ENCODE results near the gene PANX3. TPM values are rescaled to one million over a fixed set of nuclear protein-coding genes. Genes with fewer than 3 reads are reported as not detected.

Gene PANX3
- total and polyA plus RNA-seq, 2 of the 13 experiments (the other 11 are each of a cell fraction or from before 2014, with no cell fraction given): not detected

DNA sequence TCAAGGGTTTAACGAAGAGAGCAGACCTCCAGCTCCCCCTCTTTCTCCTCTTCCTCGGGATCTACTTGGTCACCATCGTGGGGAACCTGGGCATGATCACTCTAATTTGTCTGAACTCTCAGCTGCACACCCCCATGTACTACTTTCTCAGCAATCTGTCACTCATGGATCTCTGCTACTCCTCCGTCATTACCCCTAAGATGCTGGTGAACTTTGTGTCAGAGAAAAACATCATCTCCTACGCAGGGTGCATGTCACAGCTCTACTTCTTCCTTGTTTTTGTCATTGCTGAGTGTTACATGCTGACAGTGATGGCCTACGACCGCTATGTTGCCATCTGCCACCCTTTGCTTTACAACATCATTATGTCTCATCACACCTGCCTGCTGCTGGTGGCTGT is 41.1 kb upstream of the PANX3 start:
- WGBS (ENCODE audit: low lambda C conversion rate): 7% methylated on average over 7 of the region's 7 CpGs
- POLR2A ChIA-PET: no interaction called here

More for the DNA sequence above, 41.1 kb upstream of the PANX3 start:
- CTCF ChIA-PET (ENCODE audit: low intra/inter-chr PET ratio, low total read pairs): no interaction called here
- DNase-seq (ENCODE audit: low spot score): no peak
- Histone ChIP-seq H3K9me3 (ENCODE audit: low read length) (no peaks in the 10 kb centered on the region), H3K27me3 (ENCODE audit: control insufficient read depth in 1 of 2, insufficient read depth in 2 of 2, low read length in 2 of 2) (no peaks in the 10 kb centered on the region; a peak in 2 of 5 replicates), H3K4me2 (ENCODE audit: low read depth, low read length) (no peak overlapping the region), H3K27ac (ENCODE audit: extremely low read length, insufficient read depth, low read length) (no peak overlapping the region), H3K9ac (ENCODE audit: insufficient read depth, low read depth, low read length) (no peak overlapping the region), H2AFZ (ENCODE audit: low read length) (no peak overlapping the region), H3K79me2 (ENCODE audit: insufficient read depth, low read length) (no peaks in the 10 kb centered on the region), H4K20me1 (ENCODE audit: insufficient read depth, low read length) (no peaks in the 10 kb centered on the region), H3K4me3 (replicated peaks in 1 of 3; ENCODE audit: insufficient read depth in 1 of 3, low read depth in 2 of 3, low read length in 3 of 3) (no peak overlapping the region), H3K4me1 (ENCODE audit: insufficient read depth, low read length) (no peaks in the 10 kb centered on the region), H3K36me3 (replicated peaks in 1 of 2; ENCODE audit: control insufficient read depth in 1 of 2, insufficient read depth in 2 of 2, low read length in 2 of 2) (no peaks in the 10 kb centered on the region)
- TF ChIP-seq TBP (CRISPR knock-in tag; IDR thresholded peaks at IDR 0.05) (no peak), ZBTB20 (CRISPR knock-in tag; IDR thresholded peaks at IDR 0.05; ENCODE audit: borderline replicate concordance, low read depth) (no peak), ZNF101 (CRISPR knock-in tag; IDR thresholded peaks at IDR 0.05; ENCODE audit: borderline replicate concordance, low read depth) (no peak), SIN3A (IDR thresholded peaks at IDR 0.05; ENCODE audit: borderline replicate concordance, low read depth, low read length) (no peak), KLF11 (CRISPR knock-in tag; IDR thresholded peaks at IDR 0.05) (no peak), MXD4 (CRISPR knock-in tag; IDR thresholded peaks at IDR 0.05) (no peak), ZNF768 (CRISPR knock-in tag; IDR thresholded peaks at IDR 0.05) (no peak), ZNF496 (CRISPR knock-in tag; IDR thresholded peaks at IDR 0.05; ENCODE audit: insufficient replicate concordance) (no peak), ZHX2 (IDR thresholded peaks at IDR 0.05; ENCODE audit: low read depth) (no peak), ZHX2 (CRISPR knock-in tag; IDR thresholded peaks at IDR 0.05; ENCODE audit: borderline replicate concordance) (no peak)
- TF ChIP-seq, protein P1, sequence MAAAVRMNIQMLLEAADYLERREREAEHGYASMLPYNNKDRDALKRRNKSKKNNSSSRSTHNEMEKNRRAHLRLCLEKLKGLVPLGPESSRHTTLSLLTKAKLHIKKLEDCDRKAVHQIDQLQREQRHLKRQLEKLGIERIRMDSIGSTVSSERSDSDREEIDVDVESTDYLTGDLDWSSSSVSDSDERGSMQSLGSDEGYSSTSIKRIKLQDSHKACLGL (CRISPR knock-in tag; IDR thresholded peaks at IDR 0.05): no peak
- TF ChIP-seq, protein P2, sequence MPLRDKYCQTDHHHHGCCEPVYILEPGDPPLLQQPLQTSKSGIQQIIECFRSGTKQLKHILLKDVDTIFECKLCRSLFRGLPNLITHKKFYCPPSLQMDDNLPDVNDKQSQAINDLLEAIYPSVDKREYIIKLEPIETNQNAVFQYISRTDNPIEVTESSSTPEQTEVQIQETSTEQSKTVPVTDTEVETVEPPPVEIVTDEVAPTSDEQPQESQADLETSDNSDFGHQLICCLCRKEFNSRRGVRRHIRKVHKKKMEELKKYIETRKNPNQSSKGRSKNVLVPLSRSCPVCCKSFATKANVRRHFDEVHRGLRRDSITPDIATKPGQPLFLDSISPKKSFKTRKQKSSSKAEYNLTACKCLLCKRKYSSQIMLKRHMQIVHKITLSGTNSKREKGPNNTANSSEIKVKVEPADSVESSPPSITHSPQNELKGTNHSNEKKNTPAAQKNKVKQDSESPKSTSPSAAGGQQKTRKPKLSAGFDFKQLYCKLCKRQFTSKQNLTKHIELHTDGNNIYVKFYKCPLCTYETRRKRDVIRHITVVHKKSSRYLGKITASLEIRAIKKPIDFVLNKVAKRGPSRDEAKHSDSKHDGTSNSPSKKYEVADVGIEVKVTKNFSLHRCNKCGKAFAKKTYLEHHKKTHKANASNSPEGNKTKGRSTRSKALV (CRISPR knock-in tag; IDR thresholded peaks at IDR 0.05): no peak
- TF ChIP-seq, protein P3, sequence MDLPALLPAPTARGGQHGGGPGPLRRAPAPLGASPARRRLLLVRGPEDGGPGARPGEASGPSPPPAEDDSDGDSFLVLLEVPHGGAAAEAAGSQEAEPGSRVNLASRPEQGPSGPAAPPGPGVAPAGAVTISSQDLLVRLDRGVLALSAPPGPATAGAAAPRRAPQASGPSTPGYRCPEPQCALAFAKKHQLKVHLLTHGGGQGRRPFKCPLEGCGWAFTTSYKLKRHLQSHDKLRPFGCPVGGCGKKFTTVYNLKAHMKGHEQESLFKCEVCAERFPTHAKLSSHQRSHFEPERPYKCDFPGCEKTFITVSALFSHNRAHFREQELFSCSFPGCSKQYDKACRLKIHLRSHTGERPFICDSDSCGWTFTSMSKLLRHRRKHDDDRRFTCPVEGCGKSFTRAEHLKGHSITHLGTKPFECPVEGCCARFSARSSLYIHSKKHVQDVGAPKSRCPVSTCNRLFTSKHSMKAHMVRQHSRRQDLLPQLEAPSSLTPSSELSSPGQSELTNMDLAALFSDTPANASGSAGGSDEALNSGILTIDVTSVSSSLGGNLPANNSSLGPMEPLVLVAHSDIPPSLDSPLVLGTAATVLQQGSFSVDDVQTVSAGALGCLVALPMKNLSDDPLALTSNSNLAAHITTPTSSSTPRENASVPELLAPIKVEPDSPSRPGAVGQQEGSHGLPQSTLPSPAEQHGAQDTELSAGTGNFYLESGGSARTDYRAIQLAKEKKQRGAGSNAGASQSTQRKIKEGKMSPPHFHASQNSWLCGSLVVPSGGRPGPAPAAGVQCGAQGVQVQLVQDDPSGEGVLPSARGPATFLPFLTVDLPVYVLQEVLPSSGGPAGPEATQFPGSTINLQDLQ (CRISPR knock-in tag; IDR thresholded peaks at IDR 0.05): no peak
- no TSS peak for BruUV-seq (replicated peaks)
- FAIRE-seq: no peak
- in situ Hi-C loops (cut with HindIII; ENCODE audit: extremely low pct_ligation_motif_present, low pct_unique_long_range_greater_than_20kb): no loop called here
- intact Hi-C loops (cut with micrococcal nuclease; ENCODE audit: unreplicated experiment): no loop called here
- ATAC-seq: no peak
